Stimulated activated CD8-positive, alpha-beta memory T cell treated with anti-CD3 and anti-CD28 coated beads, Interleukin-4, amount 100 ng/mL, for 24 hours (primary cell): ENCODE results near the gene SP6.

Experiments used
- DNase-seq: peaks from one replicate; pipeline ENCODE4 v3.0.0-alpha.2; 2020; ENCODE audit warnings: low read depth

The SP6 gene

GRCh38 chr17:47831003-47831933 is 19.7 kb downstream of the SP6 start, which contains the start of the genes LRRC46 and MRPL10:
TSS of gene LRRC46 (plus strand) at chr17:47831670. CDS start at chr17:47831990, 320 bp downstream.
TSS of gene MRPL10 (minus strand) at chr17:47831541. CDS start at chr17:47831511, 30 bp downstream.
- DNase-seq: peak; percentile 90

GRCh38 chr17:47830396-47831002 is 20.5 kb downstream of the SP6 start:
- no peak for DNase-seq

GRCh38 chr17:47829870-47830269 is 21.1 kb downstream of the SP6 start:
- DNase-seq: no peak

- no peak for DNase-seq
Measured at GRCh38 chr17:47823519-47823918, 27.4 kb downstream of the SP6 start.

- DNase-seq: no peak
Measured at GRCh38 chr17:47822785-47823184, 28.2 kb downstream of the SP6 start.

DNA sequence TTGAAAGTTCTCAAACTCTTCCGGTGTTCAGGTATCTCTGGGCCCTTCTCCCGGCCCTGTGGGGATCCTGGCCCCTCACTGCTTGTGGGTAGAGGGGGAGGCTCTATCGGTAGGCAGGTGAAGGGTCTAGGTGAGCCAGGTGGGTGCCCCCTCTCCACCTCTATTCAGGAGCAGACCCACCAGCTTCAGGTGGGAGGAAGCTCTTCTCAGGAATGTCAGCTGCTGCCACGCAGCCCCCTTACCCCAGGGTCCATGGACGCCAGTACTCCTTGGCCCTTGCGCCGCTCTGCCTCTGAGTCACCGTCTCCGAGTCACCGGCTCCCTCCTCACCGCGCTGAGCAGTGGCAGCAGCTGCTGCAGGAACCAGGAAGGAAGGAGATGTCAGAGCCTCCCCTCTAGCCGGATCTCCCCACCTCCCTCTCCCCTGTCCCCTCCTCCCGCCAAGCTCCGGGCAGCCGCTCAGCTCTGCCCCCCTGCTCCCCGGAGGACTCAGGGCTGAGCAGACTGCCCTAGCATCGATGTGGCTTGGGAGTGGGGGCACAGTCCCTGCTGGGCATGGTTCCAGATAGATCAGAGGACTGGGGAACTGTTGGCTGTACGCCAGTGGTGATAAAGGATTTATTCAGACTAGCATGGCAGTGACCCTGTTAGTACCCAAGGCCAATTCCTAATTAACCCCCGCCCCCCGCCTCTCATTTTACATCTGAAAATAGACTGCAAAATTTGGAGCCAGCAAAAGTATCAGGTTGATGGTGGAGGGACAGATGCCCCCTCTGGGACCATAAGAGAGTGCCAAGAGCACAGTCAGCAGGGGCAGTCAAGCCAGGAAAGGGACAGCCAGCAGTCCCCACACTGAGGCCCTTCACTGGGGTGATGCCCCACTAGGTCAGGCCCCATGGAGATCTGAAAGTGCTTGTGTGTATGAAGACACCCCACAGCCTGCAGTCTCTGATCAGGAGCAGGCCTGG is 29.3 kb downstream of the SP6 start, which contains the start of gene OSBPL7:
OSBPL7 (minus strand) TSS at position 371 of the 968 bp plus-strand sequence. CDS start 1,516 bp downstream, outside the sequence.
- peak; percentile 65 for DNase-seq

DNA sequence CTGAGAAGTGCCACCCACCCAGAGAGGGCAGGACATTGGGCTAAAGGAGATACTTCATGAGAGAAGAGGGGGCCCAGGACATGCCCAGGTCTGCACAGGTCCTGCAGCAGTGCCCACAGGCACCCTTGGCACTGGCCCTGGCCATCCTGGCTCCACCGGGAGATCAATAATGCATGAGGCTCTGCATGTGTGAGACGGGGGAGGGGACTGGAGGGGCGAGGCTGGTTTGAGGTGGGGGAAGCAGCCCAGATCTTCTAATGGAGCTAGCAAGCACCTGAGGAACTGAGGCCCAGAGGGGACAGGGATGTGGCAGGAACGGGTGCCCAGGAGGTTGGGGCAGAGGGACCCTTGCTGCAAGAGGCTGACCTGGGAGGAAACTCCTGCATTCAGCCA is 29.9 kb downstream of the SP6 start:
- DNase-seq: no peak

GRCh38 chr17:47820033-47820789 is 30.8 kb downstream of the SP6 start:
- no peak for DNase-seq

DNA sequence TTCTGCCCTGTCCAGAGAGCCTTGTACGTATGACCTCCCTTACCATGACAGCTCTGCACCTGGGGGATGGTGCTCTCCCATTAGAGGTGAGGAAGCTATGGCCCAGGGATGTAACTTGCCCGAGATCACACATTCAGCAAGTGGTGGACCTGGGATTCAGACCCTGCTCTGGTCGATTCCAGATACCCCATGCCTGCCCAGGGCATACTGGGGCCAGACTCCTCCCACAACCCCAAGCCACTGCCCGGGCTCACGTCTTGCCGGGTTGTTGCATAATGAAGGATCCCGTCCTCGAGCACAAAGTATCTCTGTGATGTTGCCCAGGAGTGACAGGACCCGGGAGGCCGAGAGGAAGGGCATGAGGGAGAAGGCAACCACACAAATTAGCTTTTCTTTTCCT is 31.5 kb downstream of the SP6 start:
- no peak for DNase-seq

DNA sequence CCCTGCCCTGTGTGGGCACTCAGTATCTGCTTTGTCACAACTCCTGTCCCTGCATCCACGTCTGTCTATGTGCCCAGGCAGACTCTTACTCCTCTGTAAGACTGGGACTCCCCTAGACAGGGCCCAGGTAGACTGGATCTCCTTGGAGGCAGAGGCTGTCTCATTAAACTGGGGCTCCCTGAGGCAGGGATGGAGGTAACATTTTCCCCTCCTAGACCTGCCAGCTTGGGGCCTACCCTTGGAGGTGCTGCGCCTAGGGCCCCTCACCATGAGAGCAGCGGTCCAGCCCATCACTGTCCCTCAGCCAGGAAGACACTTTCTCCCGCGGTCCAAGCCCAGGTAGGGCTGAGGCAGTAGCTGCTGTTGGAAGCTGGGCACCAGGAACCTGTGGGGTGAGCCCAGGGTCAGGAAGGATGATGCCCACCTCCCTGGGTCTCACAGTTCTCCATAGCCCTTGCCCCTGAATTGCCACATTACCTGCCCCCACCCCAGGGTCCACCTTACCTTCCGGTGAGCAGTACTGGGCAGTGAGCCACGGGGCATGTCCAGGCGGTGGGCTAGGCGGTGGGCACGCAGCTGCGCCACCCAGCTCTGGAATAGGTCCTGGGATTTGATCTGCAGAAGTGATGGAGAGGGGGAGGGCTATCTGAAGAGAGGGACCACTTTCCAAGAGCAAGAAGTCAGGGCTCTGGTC is 32.8 kb downstream of the SP6 start:
- DNase-seq: no peak

DNA sequence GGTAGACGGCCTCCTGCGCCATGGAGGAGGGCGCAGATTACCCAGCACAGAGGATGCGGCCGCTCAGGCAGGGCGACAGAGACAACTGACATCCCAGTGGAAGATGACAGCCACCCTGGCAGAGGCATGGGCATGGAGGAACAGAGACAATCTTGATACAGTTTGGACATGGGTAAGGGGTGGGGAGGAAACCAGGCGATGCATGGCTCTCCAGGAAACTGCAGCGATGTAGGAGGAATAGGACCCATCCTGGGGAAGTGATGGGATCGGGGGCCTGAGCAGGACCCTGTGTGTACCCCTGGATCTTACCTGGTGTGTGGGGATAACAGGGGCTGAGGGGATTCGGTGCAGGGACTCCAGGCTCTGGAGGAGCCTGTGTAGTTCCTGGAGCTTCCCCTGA is 34.0 kb downstream of the SP6 start:
- no peak for DNase-seq

GRCh38 chr17:47816111-47816735 is 34.7 kb downstream of the SP6 start:
- DNase-seq: no peak

- no peak for DNase-seq
Measured at GRCh38 chr17:47815106-47815918, 35.7 kb downstream of the SP6 start.

DNA sequence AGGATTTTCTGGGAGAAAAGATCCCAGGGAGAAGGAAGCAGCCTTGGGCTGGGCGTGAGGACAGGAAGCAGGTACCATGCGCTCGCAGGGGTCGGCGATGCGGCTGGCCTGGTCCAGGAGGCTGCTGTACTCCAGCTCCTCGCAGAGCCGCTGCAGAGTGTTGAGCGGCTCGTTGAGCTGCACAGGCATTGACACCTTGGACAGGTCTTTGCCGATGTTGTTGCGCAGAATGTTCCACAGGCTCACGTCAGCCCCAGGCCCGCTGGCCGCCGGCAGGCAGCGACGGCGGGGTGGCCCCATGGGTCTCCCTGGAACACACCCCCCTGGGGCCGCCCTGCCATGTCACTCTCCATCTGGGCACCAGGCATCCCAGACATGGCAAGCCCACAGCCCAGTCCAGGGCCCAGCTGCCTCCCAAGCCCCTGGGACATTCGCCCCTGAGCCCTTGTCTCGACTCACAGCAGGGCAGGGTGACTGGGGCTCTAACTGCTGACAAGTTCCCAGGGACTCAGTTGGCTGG is 37.4 kb downstream of the SP6 start:
- no peak for DNase-seq

DNA sequence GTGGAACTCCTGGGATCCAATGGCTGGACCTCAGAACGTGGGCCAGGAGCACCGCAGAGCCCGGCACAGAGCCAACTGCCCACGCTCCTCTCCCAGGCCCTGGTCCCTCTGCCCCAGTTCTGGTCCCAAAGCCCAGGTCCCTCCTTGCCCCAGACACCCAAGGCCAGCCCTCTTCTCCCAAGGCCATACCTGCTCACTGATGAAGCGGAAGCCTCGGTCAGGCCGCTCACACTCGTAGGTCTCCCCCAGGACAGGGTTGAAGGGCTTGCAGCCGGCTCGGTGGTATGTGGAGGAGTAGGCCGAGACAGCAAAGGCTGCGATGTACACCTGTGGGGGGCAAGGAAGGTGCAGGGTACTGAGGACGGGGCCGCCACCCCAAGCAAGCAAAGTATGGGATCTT is 37.9 kb downstream of the SP6 start:
- DNase-seq: no peak

DNA sequence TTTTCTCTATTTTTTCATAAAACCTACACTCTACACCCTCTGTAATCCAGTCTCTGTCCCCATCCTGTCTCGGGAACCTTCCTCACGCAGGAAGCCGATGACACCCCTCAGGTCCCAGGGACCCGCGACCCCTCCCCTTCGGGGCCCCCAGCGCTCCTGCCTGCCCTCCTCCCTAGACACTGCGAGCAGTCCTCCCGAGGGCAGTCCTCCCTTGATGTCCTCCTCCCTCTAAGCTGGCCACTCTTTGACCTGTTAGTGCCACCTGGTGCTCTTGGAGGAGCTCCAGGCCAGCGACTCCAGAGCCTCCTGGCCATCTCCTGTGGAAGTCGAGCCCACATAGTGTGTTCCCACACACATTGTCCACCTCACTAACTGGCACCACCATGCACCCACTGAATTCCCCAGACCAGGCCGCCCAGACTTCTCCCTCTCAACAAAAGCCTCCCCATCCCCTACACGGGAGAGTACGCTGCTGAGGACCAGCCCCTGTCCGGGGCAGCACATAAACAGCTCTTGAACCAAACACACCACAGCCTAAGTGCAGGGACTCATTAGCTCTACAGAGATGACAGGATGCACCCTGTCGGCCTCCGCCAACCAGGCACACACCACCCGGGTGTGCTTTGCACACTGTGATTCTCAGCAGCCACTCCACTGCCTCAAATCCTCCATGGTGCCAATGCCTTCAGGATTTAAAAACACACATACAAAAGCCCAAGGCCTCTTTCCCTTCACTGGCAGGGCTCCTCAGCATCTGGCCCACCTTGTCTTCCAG is 38.6 kb downstream of the SP6 start:
- no peak for DNase-seq

- DNase-seq: no peak
Measured at GRCh38 chr17:47811709-47812108, 39.3 kb downstream of the SP6 start.
